ENCODE data around the gene METTL25B.

DNA sequence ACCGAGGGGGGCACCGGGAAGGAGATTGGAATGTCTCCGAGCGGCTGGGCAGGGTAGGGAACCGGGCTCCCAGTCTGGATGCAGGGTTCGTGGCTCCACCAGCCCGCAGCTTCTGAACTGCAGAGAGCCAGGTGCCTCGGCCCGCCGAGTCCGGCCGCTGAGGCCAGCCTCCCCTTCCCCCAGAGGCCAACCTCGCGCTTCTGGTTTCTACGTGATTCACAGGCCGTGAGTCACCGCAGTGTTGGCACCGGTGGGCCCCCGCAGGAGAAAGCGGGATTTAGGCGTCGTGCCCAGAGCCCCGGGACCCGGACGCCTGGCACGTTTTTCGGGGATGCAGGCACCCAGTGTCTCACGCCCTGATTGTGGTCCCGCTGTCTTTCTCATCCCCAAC is 23.3 kb upstream of the METTL25B start:
- TF ChIP-seq ZNF70 (CRISPR knock-in tag; IDR thresholded peaks at IDR 0.05) (no peak), ZFP30 (CRISPR knock-in tag; IDR thresholded peaks at IDR 0.05) (no peak), PATZ1 (CRISPR knock-in tag; IDR thresholded peaks at IDR 0.05; ENCODE audit: borderline replicate concordance) (peak; percentile 57), ZNF565 (CRISPR knock-in tag; conservative IDR thresholded peaks at IDR 0.05; ENCODE audit: low read depth) (no peak), CSRNP3 (CRISPR knock-in tag; IDR thresholded peaks at IDR 0.05) (no peak), SNAI2 (CRISPR knock-in tag; IDR thresholded peaks at IDR 0.05) (no peak), ZC3H10 (CRISPR knock-in tag; IDR thresholded peaks at IDR 0.05) (no peak), ZFP3 (CRISPR knock-in tag; IDR thresholded peaks at IDR 0.05) (0 out of 2 replicates have a peak, but pooled peaks have one; percentile 45), ARNTL (CRISPR knock-in tag; IDR thresholded peaks at IDR 0.05; ENCODE audit: borderline replicate concordance, low read depth) (no peak), OSR1 (CRISPR knock-in tag; IDR thresholded peaks at IDR 0.05) (no peak), BACH2 (CRISPR knock-in tag; IDR thresholded peaks at IDR 0.05; ENCODE audit: borderline replicate concordance) (no peak)
